ENCODE data around the gene SPRED2. TPM values are rescaled to one million over a fixed set of nuclear protein-coding genes. Genes with fewer than 3 reads are reported as not detected.

The SPRED2 gene
- total and polyA plus RNA-seq, 2 donors from 2014 or later: 8.9 to 42.3 TPM

- TF ChIP-seq CTCF (IDR thresholded peaks at IDR 0.05; ENCODE audit: borderline replicate concordance, extremely low read depth, insufficient read depth): no peak
- Histone ChIP-seq H3K27me3 (ENCODE audit: control insufficient read depth, insufficient read depth, low read length) (no peaks in the 10 kb centered on the region), H3K9ac (ENCODE audit: low read length in 3 of 3) (no peak overlapping the region), H3K27ac (ENCODE audit: low read depth in 2 of 2, low read length in 2 of 2) (no peak overlapping the region), H3K36me3 (ENCODE audit: control insufficient read depth in 2 of 3, insufficient read depth in 3 of 3, low read length in 3 of 3) (no peaks in the 10 kb centered on the region), H3K9me3 (ENCODE audit: control insufficient read depth in 2 of 3, insufficient read depth in 1 of 3, low read length in 3 of 3) (no peaks in the 10 kb centered on the region), H3K4me1 (ENCODE audit: control insufficient read depth in 2 of 3, insufficient read depth in 2 of 3, low read depth in 1 of 3, low read length in 3 of 3) (no peaks in the 10 kb centered on the region), H3K4me3 (ENCODE audit: low read length in 3 of 3) (no peak overlapping the region)
- intact Hi-C loops (cut with DNase I): no loop called here
- DNase-seq: no peak
- no peak for FAIRE-seq
Observed at GRCh38 chr2:65452150-65452895, 19.9 kb upstream of the SPRED2 start.

GRCh38 chr2:65450810-65451209 is 18.4 kb upstream of the SPRED2 start:
- no peaks in the 10 kb centered on the region for H3K36me3 ChIP-seq (ENCODE audit: control insufficient read depth in 2 of 3, insufficient read depth in 3 of 3, low read length in 3 of 3)
- no peak for FAIRE-seq
- H3K9me3 ChIP-seq (ENCODE audit: control insufficient read depth in 2 of 3, insufficient read depth in 1 of 3, low read length in 3 of 3): no peaks in the 10 kb centered on the region
- TF ChIP-seq CTCF (IDR thresholded peaks at IDR 0.05; ENCODE audit: borderline replicate concordance, extremely low read depth, insufficient read depth): no peak
- no peak overlapping the region for H3K9ac ChIP-seq (ENCODE audit: low read length in 3 of 3)
- intact Hi-C loops (cut with DNase I): no loop called here
- H3K27me3 ChIP-seq (ENCODE audit: control insufficient read depth, insufficient read depth, low read length): no peaks in the 10 kb centered on the region
- DNase-seq: no peak
- H3K27ac ChIP-seq (ENCODE audit: low read depth in 2 of 2, low read length in 2 of 2): no peak overlapping the region
- H3K4me1 ChIP-seq (ENCODE audit: control insufficient read depth in 2 of 3, insufficient read depth in 2 of 3, low read depth in 1 of 3, low read length in 3 of 3): no peaks in the 10 kb centered on the region
- no peak overlapping the region for H3K4me3 ChIP-seq (ENCODE audit: low read length in 3 of 3)

GRCh38 chr2:65450393-65450792 is 18.0 kb upstream of the SPRED2 start:
- H3K4me3 ChIP-seq (ENCODE audit: low read length in 3 of 3): no peak overlapping the region
- H3K36me3 ChIP-seq (ENCODE audit: control insufficient read depth in 2 of 3, insufficient read depth in 3 of 3, low read length in 3 of 3): no peaks in the 10 kb centered on the region
- H3K9me3 ChIP-seq (ENCODE audit: control insufficient read depth in 2 of 3, insufficient read depth in 1 of 3, low read length in 3 of 3): no peaks in the 10 kb centered on the region
- DNase-seq: no peak
- no peak overlapping the region for H3K27ac ChIP-seq (ENCODE audit: low read depth in 2 of 2, low read length in 2 of 2)
- intact Hi-C loops (cut with DNase I): no loop called here
- no peak overlapping the region for H3K9ac ChIP-seq (ENCODE audit: low read length in 3 of 3)
- H3K4me1 ChIP-seq (ENCODE audit: control insufficient read depth in 2 of 3, insufficient read depth in 2 of 3, low read depth in 1 of 3, low read length in 3 of 3): no peaks in the 10 kb centered on the region
- no peaks in the 10 kb centered on the region for H3K27me3 ChIP-seq (ENCODE audit: control insufficient read depth, insufficient read depth, low read length)
- FAIRE-seq: no peak
- TF ChIP-seq CTCF (IDR thresholded peaks at IDR 0.05; ENCODE audit: borderline replicate concordance, extremely low read depth, insufficient read depth): no peak
